HG03442 (cell line): Measurements from ENCODE around the gene GMCL1.

Experiments used
- ATAC-seq: cut with Tn5 transposase; IDR thresholded peaks from one replicate; pipeline ENCODE4 v1.9.1; 2021; ENCODE audit warnings: mild to moderate bottlenecking, moderate library complexity; ENCODE audit not compliant: unreplicated experiment

GMCL1 gene, protein sequence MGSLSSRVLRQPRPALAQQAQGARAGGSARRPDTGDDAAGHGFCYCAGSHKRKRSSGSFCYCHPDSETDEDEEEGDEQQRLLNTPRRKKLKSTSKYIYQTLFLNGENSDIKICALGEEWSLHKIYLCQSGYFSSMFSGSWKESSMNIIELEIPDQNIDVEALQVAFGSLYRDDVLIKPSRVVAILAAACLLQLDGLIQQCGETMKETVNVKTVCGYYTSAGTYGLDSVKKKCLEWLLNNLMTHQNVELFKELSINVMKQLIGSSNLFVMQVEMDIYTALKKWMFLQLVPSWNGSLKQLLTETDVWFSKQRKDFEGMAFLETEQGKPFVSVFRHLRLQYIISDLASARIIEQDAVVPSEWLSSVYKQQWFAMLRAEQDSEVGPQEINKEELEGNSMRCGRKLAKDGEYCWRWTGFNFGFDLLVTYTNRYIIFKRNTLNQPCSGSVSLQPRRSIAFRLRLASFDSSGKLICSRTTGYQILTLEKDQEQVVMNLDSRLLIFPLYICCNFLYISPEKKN

DNA sequence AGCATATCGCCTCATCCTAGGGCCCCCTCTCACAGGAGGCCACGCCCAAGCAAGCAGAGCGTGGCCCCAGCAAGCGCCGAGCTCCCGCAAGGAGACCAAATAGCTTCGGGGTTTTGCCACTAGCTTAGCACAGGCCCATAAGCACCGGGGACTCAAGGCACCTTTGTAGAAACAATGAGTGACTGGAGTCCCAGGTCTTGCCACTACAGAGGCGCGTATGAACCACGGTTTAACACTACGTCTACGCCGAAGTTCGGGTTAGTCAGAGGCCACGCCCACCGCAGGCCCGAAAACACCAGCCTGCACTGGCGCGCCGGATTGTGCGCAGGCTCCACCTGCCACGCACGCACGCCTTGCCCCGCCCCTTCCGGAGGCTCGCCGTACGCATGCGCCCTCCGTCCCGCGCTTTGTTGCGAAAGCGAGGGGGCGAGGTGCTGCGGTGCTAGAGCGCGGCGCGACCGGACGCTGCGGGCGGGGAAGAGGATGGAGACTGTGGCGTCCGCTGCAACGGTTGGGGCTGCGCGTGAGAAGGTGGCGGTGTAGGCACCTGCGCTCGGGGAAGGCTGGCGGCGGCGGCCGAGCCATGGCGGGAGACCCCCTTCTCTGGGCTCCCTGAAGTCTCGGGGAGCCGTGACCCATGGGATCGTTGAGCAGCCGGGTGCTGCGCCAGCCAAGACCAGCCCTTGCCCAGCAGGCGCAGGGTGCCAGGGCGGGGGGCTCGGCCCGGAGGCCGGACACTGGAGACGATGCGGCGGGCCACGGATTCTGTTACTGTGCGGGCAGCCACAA is at the start of gene GMCL1:
Gene GMCL1, plus strand, starts transcription at position 405 of the 789 bp plus-strand sequence. Its CDS starts 233 bp downstream, at position 638.
- ATAC-seq, result peak; percentile 90

DNA sequence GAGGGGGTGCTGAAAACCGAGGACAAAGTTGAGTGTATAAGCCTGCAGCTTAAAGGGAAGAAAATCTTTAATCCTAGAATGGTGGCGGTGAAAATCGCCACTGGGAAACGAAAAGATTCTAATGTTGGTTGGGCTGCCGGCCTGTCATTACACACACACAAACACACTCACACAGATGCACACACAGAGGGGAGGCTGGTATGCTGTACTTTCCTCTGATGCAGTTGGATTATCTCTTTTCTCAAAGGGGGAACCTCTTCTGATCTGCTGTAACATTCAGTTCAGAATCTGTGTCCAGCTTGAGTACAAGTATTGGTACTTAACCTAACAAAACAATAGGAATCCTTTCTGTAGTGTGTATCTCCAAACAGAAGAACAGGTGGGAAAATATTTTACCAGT is 48.5 kb upstream of the GMCL1 start:
- no peak for ATAC-seq

DNA sequence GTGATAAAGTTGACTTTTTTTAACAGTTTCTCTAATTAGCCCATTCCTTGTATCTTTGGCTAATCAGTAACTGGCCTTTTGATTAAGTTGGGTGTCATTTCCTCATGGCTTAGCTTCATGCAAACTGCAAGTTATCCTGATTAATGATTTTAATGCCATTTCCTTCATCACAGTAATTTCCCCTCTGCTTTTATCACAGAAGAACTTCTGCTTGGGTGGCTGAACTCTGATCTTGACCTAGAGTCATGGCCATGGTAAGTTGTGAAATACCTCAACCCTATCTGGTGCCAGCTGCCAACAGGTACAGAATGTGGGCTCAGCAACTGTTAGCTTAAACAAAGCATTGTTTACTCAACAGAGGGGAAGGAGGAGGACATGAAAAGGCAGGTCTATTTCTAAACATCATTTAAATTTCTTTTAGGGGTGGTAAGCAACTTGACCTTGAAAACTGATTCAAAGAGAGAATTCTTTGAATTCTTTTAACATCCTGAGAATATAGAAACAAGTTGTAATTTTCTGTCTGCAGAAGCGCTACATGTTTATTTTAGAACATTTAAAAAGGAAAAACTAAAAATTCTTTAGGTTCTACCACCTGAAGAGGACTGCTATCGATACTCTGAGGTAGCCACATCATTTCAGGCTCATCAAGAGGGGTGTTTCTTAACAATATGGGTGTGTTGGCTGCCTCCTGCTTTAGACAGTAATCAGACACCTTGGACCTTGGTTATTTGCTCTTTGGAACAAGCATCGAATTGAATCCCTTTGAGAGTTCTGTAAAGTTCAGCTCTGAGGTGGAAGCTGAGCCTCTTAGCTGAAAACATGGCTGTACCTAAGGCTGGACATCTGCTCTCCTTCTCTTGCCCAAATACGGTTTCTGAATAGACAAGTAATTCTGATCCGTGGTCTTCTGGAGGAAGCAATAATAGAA is 47.9 kb upstream of the GMCL1 start:
- peak; percentile 46 for ATAC-seq

DNA sequence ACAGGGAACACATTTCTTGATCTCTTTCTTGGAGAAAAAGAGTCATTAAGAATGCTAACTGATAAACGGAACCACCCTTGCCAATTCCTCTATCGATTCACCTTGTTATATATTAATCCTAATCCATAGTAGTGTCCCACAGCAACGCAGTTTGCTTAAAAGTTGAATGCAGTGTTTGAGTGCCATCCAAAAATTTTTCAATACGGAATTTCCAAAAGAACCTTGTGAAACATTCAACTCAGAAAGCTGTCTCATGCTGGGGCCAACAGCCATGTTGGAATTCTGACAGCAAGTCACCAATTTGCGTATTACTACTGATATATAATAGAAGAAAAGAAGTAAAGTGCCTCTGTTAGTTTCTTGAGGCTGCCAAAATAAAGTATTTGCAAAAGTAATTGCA is 45.2 kb upstream of the GMCL1 start:
- ATAC-seq, result no peak

DNA sequence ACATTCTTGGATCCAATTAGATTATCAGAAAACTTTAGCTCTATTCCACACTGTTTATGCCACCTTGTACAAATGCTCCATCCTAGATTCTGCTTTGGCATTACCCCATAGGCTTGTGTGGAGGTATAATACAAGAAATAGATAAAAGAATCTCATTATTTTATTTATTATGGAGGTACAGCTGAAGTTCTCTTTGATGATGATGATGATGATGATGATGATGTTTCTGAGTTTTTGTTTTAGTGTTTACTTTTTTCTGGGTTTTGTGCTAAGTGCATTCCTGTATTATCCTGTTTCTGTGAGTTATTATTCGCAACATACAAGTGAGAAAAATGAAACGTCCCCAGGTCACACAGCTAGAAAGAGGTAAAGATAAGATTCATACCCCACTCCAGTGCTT is 44.1 kb upstream of the GMCL1 start:
- no peak for ATAC-seq

DNA sequence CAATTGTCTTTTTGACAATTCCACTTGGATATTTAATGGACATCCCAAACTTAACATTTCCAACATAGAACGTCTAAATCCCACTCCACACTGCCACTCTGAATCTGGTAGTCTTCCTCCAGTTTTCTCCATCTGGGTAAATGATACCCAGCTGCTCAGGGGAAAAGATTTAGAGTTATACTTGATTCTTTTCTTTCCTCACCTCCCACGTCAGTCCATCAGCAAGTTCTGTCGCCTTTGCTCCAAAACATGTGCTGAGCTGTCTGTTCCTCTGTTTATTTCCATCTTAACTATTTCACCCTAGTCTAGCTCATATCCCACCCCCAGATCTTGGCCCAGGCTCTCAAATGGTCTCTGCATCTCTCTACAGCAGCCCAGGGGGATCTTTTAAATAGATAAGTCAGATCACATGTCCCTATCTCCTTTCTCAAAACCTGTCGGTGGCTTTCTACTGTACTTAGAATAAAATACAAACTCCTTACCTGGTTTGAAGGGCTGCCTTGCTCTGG is 43.4 kb upstream of the GMCL1 start:
- no peak for ATAC-seq

DNA sequence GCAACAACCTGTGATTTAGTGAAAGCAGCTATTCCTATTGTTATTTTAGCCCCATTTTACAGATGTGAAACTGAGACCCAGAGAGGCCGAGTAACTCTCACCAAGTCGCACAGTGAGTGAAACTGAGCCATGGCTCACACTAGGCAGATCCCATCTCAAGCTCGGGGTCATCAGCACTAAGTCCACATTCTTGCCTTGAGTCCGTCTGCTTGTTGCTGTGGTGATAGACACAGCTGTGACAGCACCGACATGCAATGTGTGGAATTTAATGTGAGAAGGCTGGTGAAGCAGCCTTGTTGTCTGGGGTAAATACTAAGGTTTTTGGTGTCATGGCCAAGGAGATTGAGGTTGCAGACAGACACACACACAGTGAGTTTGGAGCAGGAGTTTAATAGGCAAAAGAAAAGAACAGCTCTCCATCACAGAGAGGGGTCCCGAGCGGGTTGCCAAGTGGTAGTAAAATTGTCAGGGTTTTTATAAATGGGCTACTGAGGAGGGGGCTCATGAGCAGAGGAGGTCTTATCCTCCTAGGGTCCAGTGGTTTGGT is 40.2 kb upstream of the GMCL1 start:
- ATAC-seq, result peak; percentile 67

DNA sequence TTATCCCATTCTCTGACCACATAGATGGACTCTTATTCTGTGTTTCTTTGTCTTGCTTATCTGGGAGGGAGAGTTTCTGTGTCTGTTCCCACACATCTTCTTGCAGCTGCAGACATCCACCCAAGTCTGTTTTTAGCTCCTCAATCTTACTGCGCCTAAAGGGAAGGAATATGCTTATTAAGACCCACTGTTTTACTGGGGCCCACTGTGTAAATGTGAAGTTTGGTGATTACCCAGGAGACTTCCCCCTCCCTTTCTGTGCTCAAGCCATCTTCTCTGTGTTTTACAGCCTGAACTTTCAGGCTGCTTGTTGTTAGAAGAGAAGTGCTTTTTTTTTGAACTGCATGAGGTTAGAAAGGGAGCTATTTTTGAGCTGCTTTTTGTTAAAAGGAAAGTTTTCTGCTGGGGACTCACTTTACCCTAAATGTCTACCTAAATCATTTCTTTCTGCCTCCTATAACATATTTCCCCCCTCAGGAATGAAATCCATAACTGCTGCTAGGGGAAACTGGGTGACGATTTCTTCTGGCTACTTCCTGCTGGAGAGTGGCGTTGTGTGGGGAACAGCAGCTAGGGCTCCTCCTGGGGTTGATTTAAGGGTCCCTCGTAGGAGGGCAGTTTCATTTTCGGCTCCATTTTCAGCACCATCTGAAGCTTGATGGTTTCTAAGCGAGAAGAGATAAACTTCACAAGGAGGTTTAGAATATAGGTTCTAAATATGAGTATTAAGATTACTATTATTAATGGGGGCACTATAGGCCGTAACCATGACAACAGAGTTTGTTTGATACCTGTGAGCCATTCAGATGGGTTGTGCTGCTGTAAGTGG is 39.5 kb upstream of the GMCL1 start:
- peak; percentile 49 for ATAC-seq

DNA sequence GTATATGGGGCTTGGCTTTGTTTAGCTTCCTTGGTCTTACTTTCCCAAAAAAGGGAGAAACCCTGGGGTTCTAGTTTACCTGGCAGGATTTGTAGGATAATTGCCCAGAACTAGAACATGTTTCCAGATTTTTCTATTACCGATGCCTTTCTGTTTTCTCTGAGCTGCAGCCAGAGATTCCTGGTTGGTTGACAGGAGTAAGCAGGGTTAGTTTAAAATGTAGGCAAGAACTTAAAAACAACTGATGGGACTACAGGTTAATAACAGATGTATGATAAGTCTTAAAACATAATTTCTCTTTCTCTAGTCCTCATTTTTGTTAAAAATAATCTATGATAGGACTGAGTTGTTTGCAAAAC is 38.9 kb upstream of the GMCL1 start:
- no peak for ATAC-seq

DNA sequence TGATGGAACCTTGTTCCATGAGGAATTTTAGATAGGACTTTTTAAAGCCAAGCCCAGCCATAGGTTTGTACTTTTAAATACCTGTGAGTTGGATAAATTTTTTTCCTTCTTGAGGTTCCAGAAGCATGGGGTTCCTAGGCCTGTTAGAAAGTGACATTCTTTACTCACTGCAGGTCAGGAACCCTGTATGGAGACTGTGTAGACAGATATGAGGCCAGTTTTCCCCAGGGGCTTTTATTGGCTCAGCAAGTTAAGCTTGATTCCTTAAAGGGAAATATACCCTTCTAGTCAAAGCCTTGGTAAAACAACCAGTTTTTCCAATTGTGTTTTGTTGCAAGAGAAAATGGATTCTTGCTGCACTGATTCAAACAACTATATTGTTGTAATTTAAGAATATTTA is 38.4 kb upstream of the GMCL1 start:
- no peak for ATAC-seq

DNA sequence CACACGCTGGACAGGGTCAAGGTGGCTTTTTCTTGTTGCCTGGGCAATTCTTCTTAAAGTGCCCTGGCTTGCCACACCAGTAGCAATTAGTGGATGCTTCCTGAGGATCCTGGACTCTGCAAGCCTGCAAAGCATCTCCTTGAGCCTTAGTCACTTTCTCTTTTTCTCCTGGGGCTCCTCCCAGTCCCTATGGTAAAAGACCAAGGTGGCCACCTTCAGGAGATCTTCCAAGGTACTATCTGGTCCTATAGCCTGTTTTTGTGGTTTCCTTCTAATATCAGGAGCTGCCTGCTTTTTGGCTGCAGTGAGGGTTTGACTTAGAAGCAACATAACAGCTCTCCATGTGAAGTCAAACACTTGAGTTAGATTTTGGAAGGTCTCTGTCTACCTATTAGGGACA is 33.3 kb upstream of the GMCL1 start:
- no peak for ATAC-seq

DNA sequence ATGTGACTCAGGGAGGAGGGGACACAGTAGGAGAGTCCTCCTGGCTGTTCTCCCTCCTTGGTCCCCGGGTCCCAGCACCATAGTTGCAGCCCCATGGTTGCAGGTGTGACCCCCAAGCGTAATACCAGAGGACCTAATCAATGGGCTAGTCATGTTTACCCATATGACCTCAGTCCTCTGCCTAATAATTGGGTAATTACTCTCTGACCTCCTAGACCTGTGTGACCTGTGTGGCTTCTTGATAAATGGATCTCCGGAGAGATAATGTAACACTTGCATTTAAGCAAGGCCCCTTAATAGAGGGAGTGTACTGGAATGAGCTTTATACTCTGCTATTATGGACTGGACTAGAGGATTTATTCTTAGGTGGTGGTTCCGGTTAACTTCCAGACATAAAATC is 32.2 kb upstream of the GMCL1 start:
- ATAC-seq, result no peak

DNA sequence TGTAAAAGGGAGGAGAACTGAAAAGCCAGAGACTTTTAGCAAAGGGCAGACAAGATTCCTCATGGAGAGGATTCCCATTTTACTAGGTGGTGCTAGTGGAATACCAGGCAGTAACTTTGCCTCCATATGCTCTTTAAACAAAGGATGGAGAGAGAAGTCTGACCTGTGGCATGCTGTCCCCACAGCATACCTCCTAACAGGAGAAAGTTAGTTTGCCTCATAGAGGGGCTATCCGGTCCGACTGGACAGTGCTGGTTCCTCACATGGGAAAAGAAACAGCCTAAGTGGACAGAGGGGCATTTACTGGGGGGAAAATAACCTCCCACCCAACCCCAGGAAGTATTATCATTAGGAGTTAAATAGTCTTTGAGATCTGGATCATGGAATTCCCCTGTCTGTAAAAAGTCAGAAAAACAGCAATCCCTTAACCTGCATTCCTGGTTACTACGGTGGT is 31.6 kb upstream of the GMCL1 start:
- no peak for ATAC-seq

DNA sequence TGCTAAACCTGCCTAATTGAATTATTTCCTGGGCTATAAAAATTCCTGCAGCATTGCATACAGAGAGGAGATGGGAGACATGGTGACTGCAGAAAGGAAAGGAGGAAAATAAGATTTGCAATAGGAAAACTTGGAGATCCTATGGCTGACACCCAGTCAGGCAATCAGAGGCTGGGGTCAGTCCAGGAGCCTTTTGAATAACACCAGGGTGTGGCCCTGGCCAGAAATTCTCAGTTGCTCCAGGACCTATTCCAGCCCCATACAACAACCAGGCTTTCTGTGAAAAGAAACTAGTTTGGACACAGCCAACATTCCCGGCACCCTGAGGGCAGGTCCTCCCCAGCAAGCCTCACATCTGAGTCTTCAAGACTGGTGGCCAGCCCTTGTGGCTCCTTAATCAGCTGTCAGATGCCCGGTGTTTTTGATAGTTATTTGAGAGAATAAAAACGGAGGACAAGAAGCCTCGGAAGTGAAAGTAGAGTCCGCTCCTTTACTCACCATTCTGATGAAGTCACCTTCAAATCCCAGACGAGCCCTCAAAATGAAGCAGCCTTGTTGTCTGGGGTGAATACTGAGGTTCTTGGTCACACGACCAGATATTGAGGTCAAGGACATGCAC is 31.1 kb upstream of the GMCL1 start:
- ATAC-seq, result no peak

DNA sequence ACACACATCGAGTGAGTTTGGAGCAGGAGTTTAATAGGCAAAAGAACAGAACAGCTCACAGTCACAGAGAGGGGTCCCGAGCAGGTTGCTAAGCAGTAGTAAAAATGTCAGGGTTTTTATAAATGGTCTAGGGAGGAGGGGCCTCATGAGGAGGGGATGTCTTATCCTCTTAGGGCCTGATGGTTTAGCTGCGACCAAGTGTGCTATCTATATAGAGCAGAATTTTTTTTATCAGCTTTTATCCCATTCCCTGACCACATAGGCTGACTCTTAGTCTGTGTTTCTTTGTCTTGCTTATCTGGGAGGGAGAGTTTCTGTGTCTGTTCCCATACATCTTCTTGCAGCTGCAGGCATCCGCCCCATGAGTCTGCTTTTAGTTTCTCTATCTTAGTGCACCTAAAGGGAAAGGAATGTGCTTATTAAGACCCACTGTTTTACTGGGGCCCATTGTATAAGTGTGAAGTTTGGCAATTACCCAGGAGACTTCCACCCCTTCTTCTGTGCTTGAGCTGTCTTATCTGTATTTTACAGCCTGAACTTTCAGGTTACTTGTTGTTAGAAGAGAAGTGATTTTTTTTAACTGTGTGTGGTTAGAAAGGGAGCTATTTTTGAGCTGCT is 30.4 kb upstream of the GMCL1 start:
- peak; percentile 37 for ATAC-seq

DNA sequence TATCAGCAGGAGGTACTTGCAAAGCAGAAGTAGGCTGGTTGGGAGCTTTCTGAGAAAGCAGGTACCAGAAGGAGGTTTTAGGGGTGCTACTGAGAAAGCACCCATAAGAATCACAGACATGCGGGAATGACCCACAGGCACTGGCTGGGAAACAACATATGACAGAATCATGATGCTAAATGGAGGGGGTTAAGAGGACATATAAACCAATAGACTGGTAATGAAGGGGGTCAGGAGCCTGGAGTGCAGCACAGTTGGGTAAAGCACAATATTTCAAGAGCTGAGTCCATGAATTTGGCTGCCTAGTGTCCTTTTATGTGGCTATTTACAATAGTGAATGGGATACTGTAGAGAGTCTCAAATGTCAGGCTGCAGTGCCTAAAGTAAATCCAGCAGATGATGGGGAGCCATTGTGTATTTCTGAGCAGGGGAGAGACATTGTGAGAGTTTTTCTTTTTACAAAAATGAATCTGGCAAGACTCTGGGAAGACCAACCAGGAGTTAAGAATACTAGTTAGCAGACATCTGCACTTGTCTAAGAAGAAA is 27.6 kb upstream of the GMCL1 start:
- ATAC-seq, result no peak

DNA sequence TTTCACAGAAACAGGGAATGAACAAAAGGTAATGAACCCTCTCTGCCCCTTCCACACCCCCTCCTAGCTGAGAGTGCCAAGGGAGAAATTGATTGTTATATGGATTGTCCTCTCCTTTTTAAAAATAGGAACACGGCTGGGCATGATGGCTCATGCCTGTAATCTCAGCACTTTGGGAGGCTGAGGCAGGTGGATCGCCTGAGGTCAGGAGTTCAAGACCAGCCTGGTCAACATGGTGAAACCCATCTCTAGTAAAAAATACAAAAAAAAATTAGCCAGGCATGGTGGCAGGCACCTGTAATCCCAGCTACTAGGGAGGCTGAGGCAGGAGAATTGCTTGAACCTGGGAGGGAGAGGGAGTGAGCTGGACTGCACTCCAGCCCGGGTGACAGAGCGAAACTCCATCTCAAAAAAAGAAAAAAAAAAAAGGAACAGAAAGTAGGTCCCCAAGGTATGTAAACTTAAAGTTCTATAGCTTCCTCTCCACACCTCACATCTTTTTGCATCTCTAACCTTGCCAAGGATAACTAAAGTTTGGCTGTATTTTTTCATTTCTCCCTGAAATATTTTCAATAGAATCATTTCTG is 26.6 kb upstream of the GMCL1 start:
- ATAC-seq, result peak; percentile 51

DNA sequence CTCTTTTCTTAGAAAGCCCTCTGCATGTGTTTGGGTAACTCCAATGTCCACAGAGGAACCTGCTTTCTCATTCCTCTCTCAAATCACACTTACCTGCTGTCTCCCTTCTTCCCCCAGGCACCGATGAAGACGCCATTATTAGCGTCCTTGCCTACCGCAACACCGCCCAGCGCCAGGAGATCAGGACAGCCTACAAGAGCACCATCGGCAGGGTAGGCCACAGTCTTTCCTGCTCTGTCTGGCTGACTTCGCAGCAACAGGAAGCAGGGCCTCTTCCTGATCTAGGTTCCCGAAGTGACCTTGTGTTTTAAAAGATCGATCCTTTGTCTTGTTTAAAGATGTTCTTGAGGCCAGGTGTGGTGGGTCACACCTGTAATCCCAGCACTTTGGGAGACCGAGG is 25.0 kb upstream of the GMCL1 start:
- no peak for ATAC-seq
